Liver (tissue), 9 donors: Measurements from ENCODE around the gene IL1RL1. TPM values are rescaled to one million over a fixed set of nuclear protein-coding genes. Genes with fewer than 3 reads are reported as not detected.

Experiments
- DNase-seq: peaks from one replicate; pipeline ENCODE4 v3.0.0-alpha.2; 2017; ENCODE audit warnings: low spot score
- H3K27ac ChIP-seq, 2 donors: one replicate each; pipeline ENCODE4 v1.7.0; 2013; ENCODE audit warnings: inconsistent platforms in 2 of 2, low read length in 2 of 2, control low read depth in 1 of 2, low read depth in 1 of 2, mild to moderate bottlenecking in 1 of 2
- H3K27me3 ChIP-seq, 4 donors: one replicate each; pipeline versions ENCODE4 v1.6.1 to v1.7.0; 2013; ENCODE audit warnings: low read length in 3 of 4, inconsistent platforms in 1 of 4, mild to moderate bottlenecking in 1 of 4, moderate library complexity in 1 of 4; ENCODE audit not compliant: control insufficient read depth in 4 of 4, insufficient read depth in 4 of 4
- H3K36me3 ChIP-seq, 4 donors: one replicate each; pipeline versions ENCODE4 v1.6.1 to v1.7.0; 2013; ENCODE audit warnings: low read length in 3 of 4, mild to moderate bottlenecking in 3 of 4, low read depth in 1 of 4, moderate library complexity in 1 of 4; ENCODE audit not compliant: control insufficient read depth in 4 of 4, insufficient read depth in 3 of 4
- H3K4me1 ChIP-seq, 4 donors: one replicate each; pipeline versions ENCODE4 v1.6.1 to v1.7.0; 2013; ENCODE audit warnings: low read length in 3 of 4, mild to moderate bottlenecking in 3 of 4, moderate library complexity in 1 of 4; ENCODE audit not compliant: control insufficient read depth in 4 of 4, insufficient read depth in 4 of 4
- H3K4me3 ChIP-seq, 3 donors: one replicate each; pipeline versions ENCODE4 v1.6.1 to v1.7.0; 2013; ENCODE audit warnings: low read length in 3 of 3, control low read depth in 1 of 3, low read depth in 1 of 3, mild to moderate bottlenecking in 1 of 3
- H3K9ac ChIP-seq, 2 donors: one replicate each; pipeline ENCODE4 v1.7.0; 2013; ENCODE audit warnings: low read length in 2 of 2, mild to moderate bottlenecking in 2 of 2, moderate library complexity in 2 of 2, control low read depth in 1 of 2, low read depth in 1 of 2
- H3K9me3 ChIP-seq, 4 donors: one replicate each; pipeline versions ENCODE4 v1.6.1 to v1.7.0; 2013; ENCODE audit warnings: low read length in 3 of 4; ENCODE audit not compliant: control insufficient read depth in 4 of 4
- FOXA1 ChIP-seq: IDR thresholded peaks from 2 replicates; pipeline ENCODE4 v1.6.1; 2016; ENCODE audit warnings: antibody characterized with exemption
- FOXA2 ChIP-seq: IDR thresholded peaks from 2 replicates; pipeline ENCODE4 v1.6.1; 2016; ENCODE audit warnings: antibody characterized with exemption
- GABPA ChIP-seq, 2 donors: IDR thresholded peaks in 1 of 2; conservative IDR thresholded peaks in 1 of 2; 2 replicates each; pipeline ENCODE4 v1.6.1; 2016; ENCODE audit warnings: antibody characterized with exemption in 2 of 2, mild to moderate bottlenecking in 1 of 2, moderate library complexity in 1 of 2
- HNF4G ChIP-seq: IDR thresholded peaks from 2 replicates; pipeline ENCODE4 v1.6.1; 2016; ENCODE audit warnings: antibody characterized with exemption
- JUND ChIP-seq, 2 donors: IDR thresholded peaks; 2 replicates each; pipeline ENCODE4 v1.6.1; 2016; ENCODE audit warnings: antibody characterized with exemption in 2 of 2
- RAD21 ChIP-seq, 2 donors: IDR thresholded peaks; 2 replicates each; pipeline ENCODE4 v1.6.1; 2016; ENCODE audit warnings: antibody characterized with exemption in 2 of 2, mild to moderate bottlenecking in 2 of 2
- RXRA ChIP-seq, 2 donors: IDR thresholded peaks; 2 replicates each; pipeline ENCODE4 v1.6.1; 2017 to 2018; ENCODE audit warnings: antibody characterized with exemption in 2 of 2, mild to moderate bottlenecking in 1 of 2
- SP1 ChIP-seq: IDR thresholded peaks from 2 replicates; pipeline ENCODE4 v1.6.1; 2018; ENCODE audit warnings: antibody characterized with exemption, mild to moderate bottlenecking
- TAF1 ChIP-seq: conservative IDR thresholded peaks from 2 replicates; pipeline ENCODE4 v1.6.1; 2016; ENCODE audit warnings: antibody characterized with exemption, mild to moderate bottlenecking
- YY1 ChIP-seq: IDR thresholded peaks from 2 replicates; pipeline ENCODE4 v1.6.1; 2016; ENCODE audit warnings: antibody characterized with exemption, mild to moderate bottlenecking
- WGBS: extraction: QIAGEN DNeasy Blood & Tissue Kit; methylation state at CpG from one replicate; pipeline ENCODE4 v1.1.7; 2013; 5-methylcytosine and 5-hydroxymethylcytosine counted together
- polyA plus RNA-seq, 2 donors: library from polyadenylated mRNA; stranded (reverse) in 1 of 2; unstranded in 1 of 2; fragments of 200-250 nt in 1 of 2; fragments of >200 nt in 1 of 2; fragmentation: Nextera tagmentation in 1 of 2; extraction: Ambion mirVana in 1 of 2; gene quantifications; one replicate each; pipeline versions ENCODE4 v1.2.1 to v1.2.3, GENCODE V29; 2013 to 2015
- total RNA-seq, 2 donors: library from RNA; depleted of rRNA; stranded (reverse); fragments of >200 nt; gene quantifications; one replicate each; pipeline ENCODE4 v1.2.3, GENCODE V29; 2014
- TF ChIP-seq, protein P1 (sequence below): IDR thresholded peaks from 2 replicates; pipeline ENCODE4 v1.6.1; 2016; ENCODE audit warnings: antibody characterized with exemption, mild to moderate bottlenecking
- TF ChIP-seq, protein P2 (sequence below): IDR thresholded peaks from 2 replicates; pipeline ENCODE4 v1.6.1; 2016; ENCODE audit warnings: antibody characterized with exemption
- TF ChIP-seq, protein P3 (sequence below): IDR thresholded peaks from 2 replicates; pipeline ENCODE4 v1.6.1; 2016; ENCODE audit warnings: antibody characterized with exemption
- donor health status: healthy.
- donor health status: healthy.
- donor health status: healthy.
- donor health status: healthy.
- donor health status: healthy.

Gene IL1RL1
- total and polyA plus RNA-seq, 4 donors = 0.75 to 6.2 (median 3.2) TPM

DNA sequence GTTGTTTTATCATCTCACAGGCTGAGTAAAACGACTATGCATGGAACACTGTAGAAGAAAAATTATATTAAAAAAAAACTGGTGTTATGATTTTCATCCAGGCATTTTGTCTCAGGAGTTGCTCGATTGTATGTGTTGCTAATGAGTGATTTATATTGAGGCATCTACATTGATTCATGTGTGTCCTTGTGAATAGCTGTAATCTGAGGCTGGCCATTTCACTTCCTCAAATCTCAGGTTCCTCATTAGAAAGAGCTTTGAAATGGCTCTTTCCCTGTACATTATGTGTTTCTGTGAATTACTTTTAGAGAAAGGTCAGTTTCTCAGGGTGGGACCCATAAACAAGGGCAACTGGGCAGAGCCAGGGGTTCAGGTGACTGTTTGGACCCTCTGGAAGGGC lies 46.6 kb downstream of the IL1RL1 start:
- TF ChIP-seq FOXA1 (no peak), HNF4G (no peak), JUND (IDR thresholded peaks at IDR 0.05) (no peak)
- no peak for DNase-seq
- Histone ChIP-seq H3K4me3 (no peak overlapping the region), H3K9ac (no peak overlapping the region), H3K9me3 (no peaks in the 10 kb centered on the region), H3K27ac (no peak overlapping the region), H3K27me3 (no peaks in the 10 kb centered on the region), H3K36me3 (peaks cover 0 to 2% (median 0%) of the 10 kb centered on the region in 4 donors), H3K4me1 (peaks cover 0 to 12% (median 7%) of the 10 kb centered on the region in 4 donors)
- 81% methylated on average over 2 of the region's 2 CpGs for WGBS

DNA sequence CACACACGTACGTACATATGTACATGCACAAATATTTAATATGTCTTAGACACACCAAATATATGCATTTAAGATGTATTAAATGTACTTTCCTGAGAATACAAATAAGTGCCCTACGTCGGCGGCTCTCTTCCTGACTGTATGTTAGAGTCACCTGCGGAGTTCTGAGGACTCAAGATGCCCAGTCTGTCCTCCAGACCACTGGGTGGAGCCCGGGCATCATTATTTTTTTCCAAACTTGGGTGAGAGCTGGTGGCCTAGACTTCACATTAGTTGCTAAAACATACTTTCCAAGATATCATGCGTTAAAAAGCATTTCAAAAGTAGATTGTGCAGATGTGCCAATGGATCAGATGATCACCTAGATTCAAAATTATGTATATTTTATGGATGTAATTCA lies 47.1 kb downstream of the IL1RL1 start:
- TF ChIP-seq FOXA1 = no peak
- TF ChIP-seq, protein P1, sequence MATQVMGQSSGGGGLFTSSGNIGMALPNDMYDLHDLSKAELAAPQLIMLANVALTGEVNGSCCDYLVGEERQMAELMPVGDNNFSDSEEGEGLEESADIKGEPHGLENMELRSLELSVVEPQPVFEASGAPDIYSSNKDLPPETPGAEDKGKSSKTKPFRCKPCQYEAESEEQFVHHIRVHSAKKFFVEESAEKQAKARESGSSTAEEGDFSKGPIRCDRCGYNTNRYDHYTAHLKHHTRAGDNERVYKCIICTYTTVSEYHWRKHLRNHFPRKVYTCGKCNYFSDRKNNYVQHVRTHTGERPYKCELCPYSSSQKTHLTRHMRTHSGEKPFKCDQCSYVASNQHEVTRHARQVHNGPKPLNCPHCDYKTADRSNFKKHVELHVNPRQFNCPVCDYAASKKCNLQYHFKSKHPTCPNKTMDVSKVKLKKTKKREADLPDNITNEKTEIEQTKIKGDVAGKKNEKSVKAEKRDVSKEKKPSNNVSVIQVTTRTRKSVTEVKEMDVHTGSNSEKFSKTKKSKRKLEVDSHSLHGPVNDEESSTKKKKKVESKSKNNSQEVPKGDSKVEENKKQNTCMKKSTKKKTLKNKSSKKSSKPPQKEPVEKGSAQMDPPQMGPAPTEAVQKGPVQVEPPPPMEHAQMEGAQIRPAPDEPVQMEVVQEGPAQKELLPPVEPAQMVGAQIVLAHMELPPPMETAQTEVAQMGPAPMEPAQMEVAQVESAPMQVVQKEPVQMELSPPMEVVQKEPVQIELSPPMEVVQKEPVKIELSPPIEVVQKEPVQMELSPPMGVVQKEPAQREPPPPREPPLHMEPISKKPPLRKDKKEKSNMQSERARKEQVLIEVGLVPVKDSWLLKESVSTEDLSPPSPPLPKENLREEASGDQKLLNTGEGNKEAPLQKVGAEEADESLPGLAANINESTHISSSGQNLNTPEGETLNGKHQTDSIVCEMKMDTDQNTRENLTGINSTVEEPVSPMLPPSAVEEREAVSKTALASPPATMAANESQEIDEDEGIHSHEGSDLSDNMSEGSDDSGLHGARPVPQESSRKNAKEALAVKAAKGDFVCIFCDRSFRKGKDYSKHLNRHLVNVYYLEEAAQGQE = no peak
- WGBS = 95% methylated on average over 8 of the region's 8 CpGs
- no peaks in the 10 kb centered on the region for H3K27me3 ChIP-seq
- H3K9me3 ChIP-seq = no peaks in the 10 kb centered on the region
- peaks cover 0 to 5% (median 2%) of the 10 kb centered on the region in 4 donors for H3K36me3 ChIP-seq
- H3K9ac ChIP-seq = no peak overlapping the region
- peaks cover 0 to 12% (median 7%) of the 10 kb centered on the region in 4 donors for H3K4me1 ChIP-seq
- no peak overlapping the region for H3K27ac ChIP-seq
- no peak overlapping the region for H3K4me3 ChIP-seq
- no peak for DNase-seq

DNA sequence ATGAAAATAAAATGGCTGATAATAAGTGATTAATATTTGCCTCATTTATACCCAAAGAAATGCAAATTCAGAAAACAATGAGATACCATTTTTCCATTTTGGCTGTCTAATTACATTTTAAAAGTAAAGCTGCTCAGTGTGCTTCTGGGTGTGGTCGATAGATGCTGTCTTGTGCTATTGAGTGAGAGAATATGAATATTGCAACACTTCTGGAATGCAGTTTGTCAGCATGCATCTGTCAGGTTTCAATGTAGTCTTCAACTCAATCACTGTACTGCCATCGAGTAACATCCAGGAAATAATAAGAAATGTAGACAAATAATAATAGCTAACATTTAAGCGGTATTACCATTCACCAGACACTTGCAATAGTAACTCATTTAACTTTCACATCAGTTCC lies 48.2 kb downstream of the IL1RL1 start:
- Histone ChIP-seq H3K9ac (no peak overlapping the region), H3K27ac (no peak overlapping the region), H3K9me3 (no peaks in the 10 kb centered on the region), H3K4me1 (peaks cover 0 to 12% (median 7%) of the 10 kb centered on the region in 4 donors), H3K4me3 (no peak overlapping the region), H3K27me3 (no peaks in the 10 kb centered on the region), H3K36me3 (peaks cover 0 to 13% (median 8%) of the 10 kb centered on the region in 4 donors)
- 95% methylated on average over 3 of the region's 3 CpGs for WGBS
- no peak for TF ChIP-seq FOXA1
- TF ChIP-seq GABPA (IDR thresholded peaks at IDR 0.05 in 1 of 2, conservative IDR thresholded peaks at IDR 0.05 in 1 of 2) = no peak
- no peak for TF ChIP-seq RXRA (IDR thresholded peaks at IDR 0.05)
- DNase-seq = no peak

DNA sequence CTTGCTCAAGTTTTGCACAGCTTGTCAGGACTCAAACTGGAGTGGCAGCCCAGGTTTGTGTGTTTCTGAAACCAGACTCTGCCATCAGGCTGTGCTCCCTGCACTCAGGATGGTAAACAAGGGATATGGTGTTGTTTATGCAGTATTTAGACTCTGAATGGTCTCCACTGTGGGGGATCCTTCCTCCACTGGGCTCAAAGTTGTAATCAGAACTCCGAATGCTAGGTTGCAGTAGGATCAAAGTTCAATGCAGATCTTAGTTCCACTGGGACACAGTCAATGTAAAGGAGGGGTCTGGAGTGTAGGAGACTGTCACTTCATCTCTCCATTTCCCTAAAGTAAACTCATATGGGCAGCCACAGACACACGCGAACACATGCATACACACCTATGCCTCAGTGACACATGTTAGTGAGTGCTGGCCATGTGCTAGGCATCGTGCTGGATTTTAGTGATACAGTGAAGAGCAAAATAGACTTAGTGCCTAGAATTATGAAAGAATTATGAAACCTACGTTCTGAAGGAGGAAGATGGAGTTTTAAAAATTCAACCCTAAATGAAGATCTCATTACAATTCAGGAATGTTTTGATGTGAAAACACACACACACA lies 50.4 kb downstream of the IL1RL1 start:
- H3K36me3 ChIP-seq = peaks cover 0 to 15% (median 11%) of the 10 kb centered on the region in 4 donors
- peaks cover 0 to 7% (median 3%) of the 10 kb centered on the region in 4 donors for H3K4me1 ChIP-seq
- no peak for TF ChIP-seq FOXA2
- TF ChIP-seq, protein P2, sequence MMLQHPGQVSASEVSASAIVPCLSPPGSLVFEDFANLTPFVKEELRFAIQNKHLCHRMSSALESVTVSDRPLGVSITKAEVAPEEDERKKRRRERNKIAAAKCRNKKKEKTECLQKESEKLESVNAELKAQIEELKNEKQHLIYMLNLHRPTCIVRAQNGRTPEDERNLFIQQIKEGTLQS = no peak
- no peak for TF ChIP-seq SP1
- TF ChIP-seq TAF1 = no peak
- no peak for TF ChIP-seq YY1
- TF ChIP-seq RAD21 (IDR thresholded peaks at IDR 0.05) = no peak
- no peak for TF ChIP-seq HNF4G
- no peak for TF ChIP-seq GABPA (IDR thresholded peaks at IDR 0.05 in 1 of 2, conservative IDR thresholded peaks at IDR 0.05 in 1 of 2)
- no peak for TF ChIP-seq RXRA (IDR thresholded peaks at IDR 0.05)
- TF ChIP-seq FOXA1 = no peak
- TF ChIP-seq, protein P3, sequence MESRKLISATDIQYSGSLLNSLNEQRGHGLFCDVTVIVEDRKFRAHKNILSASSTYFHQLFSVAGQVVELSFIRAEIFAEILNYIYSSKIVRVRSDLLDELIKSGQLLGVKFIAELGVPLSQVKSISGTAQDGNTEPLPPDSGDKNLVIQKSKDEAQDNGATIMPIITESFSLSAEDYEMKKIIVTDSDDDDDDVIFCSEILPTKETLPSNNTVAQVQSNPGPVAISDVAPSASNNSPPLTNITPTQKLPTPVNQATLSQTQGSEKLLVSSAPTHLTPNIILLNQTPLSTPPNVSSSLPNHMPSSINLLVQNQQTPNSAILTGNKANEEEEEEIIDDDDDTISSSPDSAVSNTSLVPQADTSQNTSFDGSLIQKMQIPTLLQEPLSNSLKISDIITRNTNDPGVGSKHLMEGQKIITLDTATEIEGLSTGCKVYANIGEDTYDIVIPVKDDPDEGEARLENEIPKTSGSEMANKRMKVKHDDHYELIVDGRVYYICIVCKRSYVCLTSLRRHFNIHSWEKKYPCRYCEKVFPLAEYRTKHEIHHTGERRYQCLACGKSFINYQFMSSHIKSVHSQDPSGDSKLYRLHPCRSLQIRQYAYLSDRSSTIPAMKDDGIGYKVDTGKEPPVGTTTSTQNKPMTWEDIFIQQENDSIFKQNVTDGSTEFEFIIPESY = no peak
- no peak overlapping the region for H3K4me3 ChIP-seq
- H3K27me3 ChIP-seq = no peaks in the 10 kb centered on the region
- no peak overlapping the region for H3K27ac ChIP-seq
- DNase-seq = no peak
- H3K9ac ChIP-seq = no peak overlapping the region
- peaks cover 0 to 11% (median 2%) of the 10 kb centered on the region in 4 donors for H3K9me3 ChIP-seq
- 82% methylated on average over 5 of the region's 5 CpGs for WGBS
